ENCODE results near the gene WBP4. TPM values are rescaled to one million over a fixed set of nuclear protein-coding genes. Genes with fewer than 3 reads are reported as not detected.
A peak's percentile ranks its signal among the peaks of the same experiment; 100 is the strongest.

Gene WBP4
- total and polyA plus RNA-seq, 11 donors: 12.4 to 29.9 (median 20.6) TPM

DNA sequence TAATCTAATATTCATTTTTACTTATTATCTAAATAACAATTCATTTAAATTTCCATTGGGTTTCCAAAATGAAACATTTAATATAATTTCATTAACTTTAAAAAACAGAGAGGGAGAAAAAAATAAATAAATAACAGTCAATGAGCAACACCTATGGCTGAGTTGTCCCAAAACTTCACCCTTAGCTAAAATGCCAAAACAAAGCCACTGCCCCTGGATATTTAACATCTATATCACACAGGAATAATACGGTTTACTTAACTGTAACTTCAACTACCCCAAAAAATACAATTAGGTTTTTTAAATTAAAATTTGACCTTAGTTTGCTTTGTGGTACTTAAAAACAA, 42.7 kb upstream of the WBP4 start:
- intact Hi-C loops (cut with DNase I): loop anchor here in 2 of 10 donors (5.0 kb wide), 2 partner anchors 34 to 39 kb away; no protein-coding TSS in a partner anchor
- H3K4me1 ChIP-seq: peaks cover 0 to 76% (median 53%) of the 10 kb centered on the region in 12 donors
- 87 to 89% (median 88%) methylated on average over 1 of the region's 1 CpG for WGBS, 4 donors
- H3K36me3 ChIP-seq: no peaks in the 10 kb centered on the region
- ATAC-seq: no peak
- H3K27me3 ChIP-seq: no peaks in the 10 kb centered on the region
- peak overlapping the region in 9 of 12 donors; percentile 5 to 59 (median 24) for H3K4me3 ChIP-seq
- no peak for DNase-seq
- peak overlapping the region; percentile 25 to 93 (median 60) for H3K27ac ChIP-seq
- TF ChIP-seq, protein P1, sequence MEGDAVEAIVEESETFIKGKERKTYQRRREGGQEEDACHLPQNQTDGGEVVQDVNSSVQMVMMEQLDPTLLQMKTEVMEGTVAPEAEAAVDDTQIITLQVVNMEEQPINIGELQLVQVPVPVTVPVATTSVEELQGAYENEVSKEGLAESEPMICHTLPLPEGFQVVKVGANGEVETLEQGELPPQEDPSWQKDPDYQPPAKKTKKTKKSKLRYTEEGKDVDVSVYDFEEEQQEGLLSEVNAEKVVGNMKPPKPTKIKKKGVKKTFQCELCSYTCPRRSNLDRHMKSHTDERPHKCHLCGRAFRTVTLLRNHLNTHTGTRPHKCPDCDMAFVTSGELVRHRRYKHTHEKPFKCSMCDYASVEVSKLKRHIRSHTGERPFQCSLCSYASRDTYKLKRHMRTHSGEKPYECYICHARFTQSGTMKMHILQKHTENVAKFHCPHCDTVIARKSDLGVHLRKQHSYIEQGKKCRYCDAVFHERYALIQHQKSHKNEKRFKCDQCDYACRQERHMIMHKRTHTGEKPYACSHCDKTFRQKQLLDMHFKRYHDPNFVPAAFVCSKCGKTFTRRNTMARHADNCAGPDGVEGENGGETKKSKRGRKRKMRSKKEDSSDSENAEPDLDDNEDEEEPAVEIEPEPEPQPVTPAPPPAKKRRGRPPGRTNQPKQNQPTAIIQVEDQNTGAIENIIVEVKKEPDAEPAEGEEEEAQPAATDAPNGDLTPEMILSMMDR (IDR thresholded peaks at IDR 0.05): no peak
- no peak for TF ChIP-seq POLR2A (IDR thresholded peaks at IDR 0.05)
- H3K9me3 ChIP-seq: no peaks in the 10 kb centered on the region

GRCh38 chr13:41019011-41019487, 42.3 kb upstream of the WBP4 start, which contains the start of gene ELF1:
Gene ELF1, minus strand, starts transcription at chr13:41019316. Its CDS starts 37,262 bp downstream, at chr13:40982054.
- peak within 1 kb of the TSS in 9 of 12 donors; percentile 5 to 59 (median 25) for H3K4me3 ChIP-seq
- peak in 2 of 5 donors; percentile 32 to 43 for DNase-seq
- no peaks in the 10 kb centered on the region for H3K9me3 ChIP-seq
- H3K27ac ChIP-seq: peak within 1 kb of the TSS; percentile 25 to 93 (median 60)
- TF ChIP-seq, protein P1 (IDR thresholded peaks at IDR 0.05): no peak
- TF ChIP-seq POLR2A (IDR thresholded peaks at IDR 0.05): no peak
- no peaks in the 10 kb centered on the region for H3K27me3 ChIP-seq
- ATAC-seq: peak; percentile 76 to 88 (median 86)
- 35 to 51% (median 41%) methylated on average over 4 of the region's 4 CpGs for WGBS, 4 donors
- intact Hi-C loops (cut with DNase I): loop anchor here in 2 of 10 donors (5.0 kb wide), 2 partner anchors 33 to 38 kb away; no protein-coding TSS in a partner anchor
- H3K36me3 ChIP-seq: no peaks in the 10 kb centered on the region
- peaks cover 0 to 74% (median 51%) of the 10 kb centered on the region in 12 donors for H3K4me1 ChIP-seq

DNA sequence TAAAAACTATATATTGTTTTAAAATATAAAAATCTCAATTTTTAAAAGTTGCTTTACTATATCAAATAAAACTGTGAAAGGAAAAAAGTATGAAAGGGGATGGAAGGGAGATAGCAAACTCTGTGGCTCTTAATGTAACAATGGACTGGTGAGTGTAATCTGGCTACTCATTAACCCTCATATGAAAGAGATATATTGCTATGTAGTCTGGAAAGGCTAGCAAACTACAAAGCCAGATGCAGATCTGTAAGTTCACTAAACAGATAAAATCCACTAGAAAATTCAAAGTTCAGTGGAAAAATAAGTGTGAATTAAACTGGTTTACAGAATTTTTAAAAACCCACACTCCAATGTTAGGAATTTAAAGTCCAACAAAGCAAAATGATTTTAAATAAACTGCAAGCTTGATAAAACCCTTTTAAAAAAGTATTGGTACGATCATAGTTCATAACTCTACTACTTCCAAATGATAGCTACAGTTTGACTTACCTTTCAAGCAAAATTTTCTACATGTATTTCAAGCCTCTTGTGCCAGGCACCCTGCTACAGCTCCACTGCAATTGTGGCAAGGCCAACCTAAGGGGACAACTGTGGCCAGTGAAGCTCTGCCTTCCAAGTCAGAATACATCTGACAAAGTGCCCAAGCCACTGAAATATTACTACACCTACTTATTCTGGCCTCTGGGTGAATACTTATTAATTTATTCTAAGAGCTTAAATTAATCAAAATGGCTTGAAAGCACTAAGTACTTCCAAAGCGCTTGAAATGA, 41.5 kb upstream of the WBP4 start:
- no peak for DNase-seq
- intact Hi-C loops (cut with DNase I): loop anchor here in 2 of 10 donors (5.0 kb wide), 2 partner anchors 33 to 38 kb away; no protein-coding TSS in a partner anchor
- Histone ChIP-seq H3K27me3 (no peaks in the 10 kb centered on the region), H3K4me3 (peak overlapping the region in 2 of 12 donors; percentile 50 to 59), H3K36me3 (no peaks in the 10 kb centered on the region), H3K9me3 (no peaks in the 10 kb centered on the region), H3K27ac (peak overlapping the region in 5 of 12 donors; percentile 62 to 93 (median 66)), H3K4me1 (peaks cover 0 to 72% (median 47%) of the 10 kb centered on the region in 12 donors)
- peak in 2 of 4 donors; percentile 39 for ATAC-seq
- 75 to 85% (median 78%) methylated on average over 2 of the region's 2 CpGs for WGBS, 4 donors
- no peak for TF ChIP-seq POLR2A (IDR thresholded peaks at IDR 0.05)
- TF ChIP-seq, protein P1 (IDR thresholded peaks at IDR 0.05): no peak

- intact Hi-C loops (cut with DNase I): no loop called here
- ATAC-seq (no peak), DNase-seq (no peak)
- Histone ChIP-seq H3K36me3 (peaks cover 0 to 6% (median 0%) of the 10 kb centered on the region in 9 donors), H3K4me3 (no peak overlapping the region), H3K27me3 (no peaks in the 10 kb centered on the region), H3K4me1 (peaks cover 6 to 74% (median 36%) of the 10 kb centered on the region in 12 donors), H3K27ac (no peak overlapping the region), H3K9me3 (no peaks in the 10 kb centered on the region)
- 64 to 80% (median 71%) methylated on average over 4 of the region's 4 CpGs for WGBS, 4 donors
- TF ChIP-seq POLR2A (IDR thresholded peaks at IDR 0.05): no peak
- TF ChIP-seq, protein P1 (IDR thresholded peaks at IDR 0.05): no peak
These were observed 35.8 kb upstream of the WBP4 start for GRCh38 chr13:41025518-41025917.

Data from heart left ventricle (tissue), 16 donors.